ENCODE data around the gene KCNAB3. TPM values are rescaled to one million over a fixed set of nuclear protein-coding genes. Genes with fewer than 3 reads are reported as not detected.

The KCNAB3 gene
- polyA plus RNA-seq, 3 donors, result 11.7 TPM; not detected in 2

DNA sequence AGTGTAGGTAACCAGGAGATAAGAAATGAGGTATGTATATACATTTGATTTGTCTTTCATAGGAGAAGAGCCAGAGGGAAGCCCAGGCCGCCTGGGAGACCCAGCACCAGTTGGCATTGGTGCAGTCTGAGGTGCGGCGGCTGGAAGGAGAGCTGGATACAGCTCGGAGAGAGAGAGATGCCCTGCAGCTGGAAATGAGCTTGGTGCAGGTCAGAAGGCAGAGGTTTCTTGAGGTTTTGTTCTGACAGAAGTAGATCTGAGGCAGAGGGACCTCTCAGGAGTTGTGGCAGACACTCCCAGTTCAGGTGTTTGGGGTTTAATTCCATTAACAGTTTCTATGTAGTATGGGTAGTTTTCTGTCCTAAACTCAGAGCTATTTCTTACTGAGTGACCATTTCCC is 10.4 kb upstream of the KCNAB3 start:
- H3K27ac ChIP-seq (ENCODE audit: low read depth in 1 of 2, low read length in 2 of 2), result no peak overlapping the region
- H3K9ac ChIP-seq (ENCODE audit: insufficient read depth, low read length, poor library complexity, severe bottlenecking), result no peak overlapping the region
- H3K4me3 ChIP-seq (replicated peaks in 1 of 3; ENCODE audit: low read depth in 2 of 3, low read length in 3 of 3), result no peak overlapping the region
- no peaks in the 10 kb centered on the region for H3K27me3 ChIP-seq (ENCODE audit: control insufficient read depth in 2 of 2, insufficient read depth in 2 of 2, low read length in 2 of 2)
- H3K4me2 ChIP-seq (replicated peaks; ENCODE audit: extremely low read depth, low read length, poor library complexity, severe bottlenecking), result no peak overlapping the region
- peaks cover 5% of the 10 kb centered on the region for H3K79me2 ChIP-seq (ENCODE audit: insufficient read depth, low read length)
- H2AFZ ChIP-seq (ENCODE audit: insufficient read depth, low read depth, low read length, poor library complexity, severe bottlenecking), result no peak overlapping the region
- H3K36me3 ChIP-seq (replicated peaks in 1 of 2; ENCODE audit: control insufficient read depth in 1 of 2, insufficient read depth in 2 of 2, low read length in 2 of 2), result peaks cover 63 to 89% of the 10 kb centered on the region in 2 donors
- peaks cover 82 to 93% of the 10 kb centered on the region in 2 donors for H3K36me3 Mint-ChIP-seq
- intact Hi-C loops (cut with micrococcal nuclease), result no loop called here
- no peaks in the 10 kb centered on the region for H3K9me3 Mint-ChIP-seq
- 98% methylated on average over 4 of the region's 4 CpGs for WGBS (ENCODE audit: insufficient coverage)
- no peaks in the 10 kb centered on the region for H4K20me1 ChIP-seq (ENCODE audit: insufficient read depth, low read length)
- H3K27ac Mint-ChIP-seq, result peak overlapping the region in 2 of 7 donors; percentile 43 to 51
- no peak overlapping the region for H3K4me3 Mint-ChIP-seq
- no peaks in the 10 kb centered on the region for H3K9me3 ChIP-seq (replicated peaks in 1 of 2; ENCODE audit: control insufficient read depth in 1 of 2, insufficient read depth in 1 of 2, low read length in 2 of 2)
- H3K4me1 ChIP-seq (ENCODE audit: control insufficient read depth in 1 of 2, insufficient read depth in 2 of 2, low read length in 2 of 2), result peaks cover 0 to 4% of the 10 kb centered on the region in 2 donors
- H3K4me1 Mint-ChIP-seq, result peaks cover 10% of the 10 kb centered on the region
- no peak for DNase-seq
- H3K27me3 Mint-ChIP-seq (ENCODE audit: low read depth in 3 of 3), result peaks cover 0 to 4% (median 0%) of the 10 kb centered on the region in 3 donors
- TF ChIP-seq, protein P1, sequence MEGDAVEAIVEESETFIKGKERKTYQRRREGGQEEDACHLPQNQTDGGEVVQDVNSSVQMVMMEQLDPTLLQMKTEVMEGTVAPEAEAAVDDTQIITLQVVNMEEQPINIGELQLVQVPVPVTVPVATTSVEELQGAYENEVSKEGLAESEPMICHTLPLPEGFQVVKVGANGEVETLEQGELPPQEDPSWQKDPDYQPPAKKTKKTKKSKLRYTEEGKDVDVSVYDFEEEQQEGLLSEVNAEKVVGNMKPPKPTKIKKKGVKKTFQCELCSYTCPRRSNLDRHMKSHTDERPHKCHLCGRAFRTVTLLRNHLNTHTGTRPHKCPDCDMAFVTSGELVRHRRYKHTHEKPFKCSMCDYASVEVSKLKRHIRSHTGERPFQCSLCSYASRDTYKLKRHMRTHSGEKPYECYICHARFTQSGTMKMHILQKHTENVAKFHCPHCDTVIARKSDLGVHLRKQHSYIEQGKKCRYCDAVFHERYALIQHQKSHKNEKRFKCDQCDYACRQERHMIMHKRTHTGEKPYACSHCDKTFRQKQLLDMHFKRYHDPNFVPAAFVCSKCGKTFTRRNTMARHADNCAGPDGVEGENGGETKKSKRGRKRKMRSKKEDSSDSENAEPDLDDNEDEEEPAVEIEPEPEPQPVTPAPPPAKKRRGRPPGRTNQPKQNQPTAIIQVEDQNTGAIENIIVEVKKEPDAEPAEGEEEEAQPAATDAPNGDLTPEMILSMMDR (IDR thresholded peaks at IDR 0.05), result no peak

DNA sequence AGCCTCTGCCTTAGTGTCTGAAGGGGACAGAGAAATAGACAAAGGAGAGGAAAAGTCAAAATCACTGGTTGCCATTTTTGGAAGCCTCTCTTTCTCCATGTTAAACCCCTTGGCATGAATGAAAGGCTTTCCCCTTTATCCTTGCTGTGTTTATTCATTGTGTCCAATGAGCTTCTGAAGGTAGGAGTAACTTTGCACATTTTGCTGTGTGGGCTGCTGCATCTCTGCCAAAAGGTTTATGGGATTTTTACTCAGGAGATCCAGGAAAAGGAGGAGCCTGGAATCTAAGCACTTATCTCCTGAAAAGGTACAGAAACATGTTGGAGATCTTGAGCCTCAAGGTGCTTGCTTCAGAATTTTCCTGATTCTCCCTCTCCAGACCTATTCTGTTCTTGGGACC is 6.2 kb upstream of the KCNAB3 start:
- H3K4me1 ChIP-seq (ENCODE audit: control insufficient read depth in 1 of 2, insufficient read depth in 2 of 2, low read length in 2 of 2), result peaks cover 23 to 28% of the 10 kb centered on the region in 2 donors
- H3K79me2 ChIP-seq (ENCODE audit: insufficient read depth, low read length), result peaks cover 45% of the 10 kb centered on the region
- no peak for DNase-seq
- H3K4me3 Mint-ChIP-seq, result no peak overlapping the region
- peaks cover 31% of the 10 kb centered on the region for H3K4me1 Mint-ChIP-seq
- H3K4me3 ChIP-seq (replicated peaks in 1 of 3; ENCODE audit: low read depth in 2 of 3, low read length in 3 of 3), result no peak overlapping the region
- H3K9me3 ChIP-seq (replicated peaks in 1 of 2; ENCODE audit: control insufficient read depth in 1 of 2, insufficient read depth in 1 of 2, low read length in 2 of 2), result no peaks in the 10 kb centered on the region
- H2AFZ ChIP-seq (ENCODE audit: insufficient read depth, low read depth, low read length, poor library complexity, severe bottlenecking), result no peak overlapping the region
- TF ChIP-seq, protein P1 (IDR thresholded peaks at IDR 0.05), result no peak
- intact Hi-C loops (cut with micrococcal nuclease), result no loop called here
- no peak overlapping the region for H3K9ac ChIP-seq (ENCODE audit: insufficient read depth, low read length, poor library complexity, severe bottlenecking)
- H4K20me1 ChIP-seq (ENCODE audit: insufficient read depth, low read length), result no peaks in the 10 kb centered on the region
- H3K36me3 Mint-ChIP-seq, result peaks cover 53 to 65% of the 10 kb centered on the region in 2 donors
- peaks cover 38 to 62% of the 10 kb centered on the region in 2 donors for H3K36me3 ChIP-seq (replicated peaks in 1 of 2; ENCODE audit: control insufficient read depth in 1 of 2, insufficient read depth in 2 of 2, low read length in 2 of 2)
- H3K4me2 ChIP-seq (replicated peaks; ENCODE audit: extremely low read depth, low read length, poor library complexity, severe bottlenecking), result no peak overlapping the region
- no peaks in the 10 kb centered on the region for H3K9me3 Mint-ChIP-seq
- no peaks in the 10 kb centered on the region for H3K27me3 ChIP-seq (ENCODE audit: control insufficient read depth in 2 of 2, insufficient read depth in 2 of 2, low read length in 2 of 2)
- H3K27ac Mint-ChIP-seq, result peak overlapping the region in 1 of 7 donors; percentile 51
- no peak overlapping the region for H3K27ac ChIP-seq (ENCODE audit: low read depth in 1 of 2, low read length in 2 of 2)
- H3K27me3 Mint-ChIP-seq (ENCODE audit: low read depth in 3 of 3), result peaks cover 0 to 7% (median 1%) of the 10 kb centered on the region in 3 donors

All from CD14-positive monocyte (primary cell).